GM19328 (cell line): Measurements from ENCODE around the gene TIMM10.
"Not testable (repeated sequence)": the region's sequence is repeated elsewhere in the genome, so short reads cannot be mapped to it uniquely, and the experiment has no call there.

ENCODE experiments used
- ATAC-seq: cut with Tn5 transposase; IDR thresholded peaks from one replicate; pipeline ENCODE4 v1.9.1; 2021; ENCODE audit warnings: mild to moderate bottlenecking, moderate library complexity; ENCODE audit not compliant: unreplicated experiment

The TIMM10 gene

DNA sequence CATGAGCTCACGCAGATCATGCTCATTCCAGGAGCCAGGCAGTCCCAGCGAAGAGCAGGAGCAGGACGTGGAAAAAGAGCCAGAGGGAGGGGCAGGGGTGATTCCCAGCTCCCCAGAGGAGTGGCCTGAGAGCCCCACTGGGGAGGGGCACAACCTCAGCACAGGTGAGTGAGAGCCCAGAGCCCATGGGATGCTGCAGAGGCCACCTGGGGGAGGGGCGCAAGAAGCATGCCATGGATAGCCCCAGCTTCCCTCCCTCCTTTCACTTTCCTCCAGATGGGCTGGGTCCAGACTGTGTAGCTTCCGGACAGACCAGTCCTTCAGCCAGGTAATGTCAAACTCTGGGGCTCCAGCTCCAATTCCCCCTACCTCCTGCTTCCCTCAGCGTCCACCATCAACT is 13.0 kb upstream of the TIMM10 start:
- ATAC-seq = no peak

DNA sequence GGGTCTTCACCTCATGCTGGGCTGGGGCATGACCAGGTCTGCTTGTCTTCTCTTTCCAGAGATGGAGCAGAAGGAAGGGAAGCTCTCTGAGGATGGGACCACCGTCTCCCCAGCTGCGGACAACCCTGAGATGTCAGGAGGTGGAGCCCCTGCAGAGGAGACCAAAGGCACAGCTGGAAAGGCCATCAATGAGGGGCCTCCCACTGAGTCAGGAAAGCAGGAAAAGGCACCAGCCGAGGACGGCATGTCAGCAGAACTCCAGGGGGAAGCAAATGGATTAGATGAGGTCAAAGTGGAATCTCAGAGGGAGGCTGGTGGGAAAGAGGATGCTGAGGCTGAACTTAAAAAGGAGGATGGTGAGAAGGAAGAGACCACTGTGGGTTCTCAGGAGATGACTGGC is 12.0 kb upstream of the TIMM10 start:
- no peak for ATAC-seq

DNA sequence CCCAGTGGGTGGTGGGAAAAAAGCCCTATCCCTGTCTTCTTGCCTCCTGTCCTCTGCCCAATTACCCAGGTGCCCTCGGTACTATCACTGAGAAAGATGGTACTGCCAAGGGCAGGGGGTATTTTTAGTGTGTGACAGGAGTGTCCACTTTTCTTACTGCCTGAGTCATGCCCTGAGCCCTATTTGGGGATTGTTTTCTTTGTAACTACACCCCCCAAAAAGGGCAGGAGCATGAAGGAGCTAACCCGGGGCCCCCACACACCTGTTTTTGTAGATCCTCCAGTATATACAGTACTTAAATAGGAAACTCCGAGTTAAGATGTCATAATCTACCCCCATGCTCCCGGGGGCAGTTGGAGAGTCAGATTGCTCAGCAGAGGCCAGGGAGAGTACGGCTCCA is 10.6 kb upstream of the TIMM10 start:
- no peak for ATAC-seq

DNA sequence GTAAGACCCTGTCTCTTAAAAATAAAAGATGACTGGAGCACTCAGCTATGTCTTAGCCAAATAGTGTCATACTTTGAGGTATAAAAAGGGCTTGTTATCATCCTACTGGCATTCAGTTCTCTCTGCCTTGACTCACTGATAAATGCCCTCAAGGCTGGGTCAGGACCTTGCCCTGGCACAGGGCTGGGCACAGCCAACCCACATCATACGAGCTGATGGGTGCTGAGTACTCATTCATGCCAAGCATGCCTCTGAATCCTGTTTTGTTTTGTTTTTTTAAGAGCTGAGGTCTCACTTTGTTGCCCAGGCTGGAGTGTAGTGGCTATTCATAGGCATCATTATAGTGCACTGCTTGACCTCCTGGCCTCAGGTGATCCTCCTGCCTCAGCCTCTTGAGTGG is 8.8 kb upstream of the TIMM10 start:
- ATAC-seq = no peak

DNA sequence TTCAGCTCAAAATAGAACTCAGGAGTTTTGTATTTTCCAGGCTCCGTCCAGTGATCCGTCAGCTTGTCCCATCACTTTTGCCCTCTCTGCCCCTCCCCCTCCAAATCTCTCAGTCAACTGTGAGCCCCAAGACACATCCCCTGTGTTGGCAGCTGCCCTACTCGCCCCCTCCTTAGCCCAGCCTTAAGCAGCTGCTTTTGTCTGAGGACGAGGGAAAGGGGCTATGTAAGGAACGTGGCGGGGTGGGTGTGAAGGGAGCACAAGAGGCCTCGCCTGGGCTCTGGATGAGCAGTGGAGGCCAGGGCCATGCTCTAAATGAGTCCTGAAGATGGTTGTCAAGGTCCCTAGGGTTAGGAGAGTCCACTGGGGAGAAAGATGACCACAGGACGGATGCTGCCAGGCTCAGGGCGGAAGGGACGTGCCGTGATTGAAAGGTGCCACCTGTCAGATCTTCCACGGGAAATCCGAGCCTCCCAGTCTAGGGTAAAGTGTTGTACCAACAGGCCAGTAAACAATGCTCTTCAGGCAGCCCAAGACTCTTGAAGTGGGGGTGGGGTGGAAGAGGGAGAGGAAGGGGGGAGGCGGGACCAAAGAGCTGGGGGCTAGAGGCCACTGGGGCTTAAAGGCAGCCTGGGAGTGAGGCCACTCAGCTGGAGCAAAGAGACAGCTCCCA is 6.5 kb upstream of the TIMM10 start, which contains the start of gene SMTNL1:
Gene SMTNL1, plus strand, starts transcription at position 649 of the 673 bp plus-strand sequence. CDS start 5,048 bp downstream, outside the sequence.
- ATAC-seq = no peak

DNA sequence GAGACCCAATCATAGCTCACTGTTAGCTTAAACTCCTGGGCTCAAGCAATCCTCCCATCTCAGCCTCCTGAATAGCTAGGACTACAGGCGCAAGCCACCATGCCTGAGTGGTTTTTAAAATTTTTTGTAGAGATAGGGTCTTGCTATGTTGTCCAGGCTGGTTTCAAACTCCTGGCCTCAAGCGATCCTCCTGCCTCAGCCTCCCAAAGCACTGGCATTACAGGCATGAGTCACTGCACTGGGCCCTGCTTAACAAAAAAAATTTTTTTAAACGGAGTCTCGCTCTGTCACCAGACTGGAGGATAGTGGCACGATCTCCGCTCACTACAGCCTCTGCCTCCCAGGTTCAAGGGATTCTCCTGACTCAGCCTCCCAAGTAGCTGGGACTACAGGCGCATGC is 3.9 kb upstream of the TIMM10 start:
- not testable (repeated sequence) for ATAC-seq

DNA sequence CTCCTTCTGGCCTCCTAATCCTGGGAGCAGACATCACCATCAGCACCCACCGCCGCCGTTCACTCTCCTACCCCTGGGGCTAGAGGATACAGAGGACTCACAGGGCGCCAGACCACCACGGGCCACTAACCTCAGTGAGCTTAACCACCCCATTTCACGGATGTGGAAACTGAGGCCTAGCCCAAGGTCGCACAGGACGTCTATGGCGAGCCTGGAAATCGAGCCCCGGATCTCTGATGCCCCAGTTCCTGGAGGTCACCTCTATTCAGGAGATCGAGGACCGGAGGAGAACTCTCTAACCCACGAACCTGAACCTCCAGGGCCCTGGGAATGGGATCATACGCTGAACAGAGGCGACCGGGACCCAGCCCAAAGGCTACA is 349 bp downstream of the TIMM10 start:
- peak; percentile 3 for ATAC-seq

DNA sequence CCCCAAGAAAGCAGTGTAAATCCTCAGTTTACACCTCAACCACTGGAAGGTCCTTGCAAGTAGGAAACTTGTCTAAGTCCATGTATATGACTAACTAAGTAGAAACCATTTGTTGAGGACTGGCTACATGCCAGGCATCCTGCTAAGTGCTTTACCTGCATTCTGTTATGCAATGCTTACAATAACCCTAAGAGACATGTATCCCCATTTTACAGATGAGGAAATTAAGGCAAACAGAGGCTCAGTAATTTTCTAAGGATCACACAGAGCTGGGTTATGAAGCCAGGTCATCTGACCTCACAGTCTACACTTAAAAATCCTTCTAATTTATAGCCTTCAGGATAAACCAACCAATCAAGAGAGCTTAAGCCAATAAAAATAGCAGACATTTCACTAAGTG is 1.5 kb downstream of the TIMM10 start:
- ATAC-seq = no peak

DNA sequence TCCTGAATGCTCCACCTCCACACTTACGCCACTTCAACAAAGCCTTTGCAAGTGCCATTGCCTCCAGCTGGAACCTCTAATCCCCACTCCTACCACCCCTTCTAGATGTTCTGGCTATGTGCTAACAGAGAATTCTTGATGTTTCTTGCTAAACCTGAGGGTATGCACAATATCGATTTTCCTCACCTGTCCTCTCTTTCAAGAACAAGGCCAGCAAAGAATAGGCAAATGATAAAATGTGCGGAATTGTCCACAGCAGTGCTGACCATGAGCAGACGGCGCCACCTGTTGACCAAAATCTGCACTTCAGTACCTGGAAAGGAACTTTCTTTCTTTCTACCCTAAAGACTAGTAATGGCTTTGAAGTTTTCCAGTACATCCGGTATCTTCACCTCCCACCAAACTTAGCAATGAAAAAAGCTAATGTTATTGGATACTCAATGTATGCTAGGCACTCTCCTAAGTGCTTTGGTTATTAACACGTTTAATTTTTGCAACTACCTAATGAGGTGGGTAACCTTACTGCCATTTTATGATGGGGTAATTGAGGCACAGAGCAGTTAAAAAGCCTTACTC is 3.4 kb downstream of the TIMM10 start:
- ATAC-seq = no peak

DNA sequence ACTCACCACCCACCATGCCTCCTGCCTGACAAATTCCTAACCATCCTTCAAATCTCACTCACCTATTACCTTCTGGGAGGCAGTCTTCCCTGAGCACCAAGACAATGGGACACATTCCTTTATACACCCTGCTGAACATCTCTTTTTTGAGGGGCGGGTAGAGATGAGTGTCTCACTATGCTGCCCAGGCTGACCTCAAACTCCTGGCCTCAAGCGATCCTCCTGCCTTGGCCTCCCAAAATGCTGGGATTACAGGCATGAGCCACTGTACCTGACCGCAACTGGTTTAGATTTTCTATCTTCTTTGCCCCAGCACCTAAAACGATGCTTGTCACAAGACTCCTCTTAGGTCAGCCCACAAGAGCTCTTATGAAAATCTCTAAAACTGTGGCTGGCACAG is 7.1 kb downstream of the TIMM10 start:
- no peak for ATAC-seq

DNA sequence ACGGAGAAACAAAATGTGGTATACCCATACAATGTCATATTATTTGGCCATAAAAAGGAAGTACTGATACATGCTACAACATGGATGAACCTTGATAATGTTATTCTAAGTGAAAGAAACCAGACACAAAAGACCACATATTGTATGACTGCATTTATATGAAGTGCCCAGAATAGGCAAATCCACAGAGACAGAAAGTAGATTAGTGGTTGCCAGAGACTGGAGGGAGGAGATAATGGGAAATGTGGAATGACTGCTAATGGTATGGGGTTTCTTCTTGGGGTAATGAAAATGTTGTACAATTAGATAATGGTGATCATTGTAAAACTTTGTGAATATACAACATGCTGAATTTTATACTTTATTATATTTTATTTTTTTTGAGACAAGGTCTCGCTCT is 9.4 kb downstream of the TIMM10 start:
- ATAC-seq = no peak

DNA sequence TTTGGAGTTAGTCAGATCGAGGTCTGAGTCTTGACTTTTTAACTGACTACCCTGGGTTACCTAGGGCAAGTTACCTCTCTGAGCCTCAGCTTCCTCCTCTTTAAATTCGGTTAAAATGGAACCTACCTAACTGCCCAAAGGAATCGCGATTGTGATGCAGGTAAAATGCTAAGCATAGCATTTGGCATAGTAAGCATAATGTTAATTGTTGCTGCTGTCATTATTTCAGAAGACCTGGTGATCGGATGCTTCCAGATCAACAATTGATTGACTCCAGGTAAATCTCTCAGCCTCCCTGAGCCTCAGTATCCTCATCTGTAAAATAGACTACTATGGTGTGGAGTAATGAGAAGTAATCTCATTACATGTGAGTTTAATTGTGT is 14.5 kb downstream of the TIMM10 start:
- ATAC-seq = no peak

DNA sequence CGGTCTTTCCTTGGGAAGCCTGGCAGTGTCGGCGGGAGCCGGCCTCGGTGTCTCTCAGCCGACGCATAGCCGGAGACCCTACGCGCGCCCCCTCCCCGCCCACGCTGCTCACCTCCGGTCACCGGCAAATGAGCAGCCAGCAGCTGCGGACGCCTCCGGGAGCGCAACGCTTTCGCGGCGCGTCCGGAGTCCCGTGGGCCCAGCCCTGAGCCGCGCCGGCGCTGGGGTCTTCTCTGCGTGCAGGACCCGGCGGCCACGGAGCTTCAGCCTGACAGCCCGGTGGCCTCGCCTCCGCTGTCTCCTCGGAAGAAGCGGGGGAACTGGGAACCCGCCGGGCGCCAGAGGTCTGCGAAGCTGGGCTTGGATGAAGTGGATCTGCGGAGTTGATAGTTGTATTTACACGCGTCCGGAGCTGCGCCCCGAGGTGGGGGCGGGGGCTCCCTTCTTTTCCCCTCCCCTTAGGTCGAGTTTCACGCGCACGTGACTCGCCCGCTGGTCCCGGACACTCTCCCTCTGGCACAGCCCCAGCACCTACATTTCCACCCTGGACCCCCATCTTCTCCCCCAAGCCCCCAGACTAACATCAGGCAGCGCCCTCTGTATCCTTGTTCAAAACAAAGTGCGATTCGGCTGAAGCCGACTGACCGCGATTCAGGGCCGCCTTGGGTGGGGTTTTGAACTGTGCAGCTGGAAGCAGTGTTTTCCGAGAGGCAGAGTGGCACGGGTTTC is 15.1 kb downstream of the TIMM10 start, which contains the start of gene SLC43A1:
Gene SLC43A1, minus strand, starts transcription at position 371 of the 729 bp plus-strand sequence. CDS start 1,591 bp downstream, outside the sequence.
- peak; percentile 45 for ATAC-seq

DNA sequence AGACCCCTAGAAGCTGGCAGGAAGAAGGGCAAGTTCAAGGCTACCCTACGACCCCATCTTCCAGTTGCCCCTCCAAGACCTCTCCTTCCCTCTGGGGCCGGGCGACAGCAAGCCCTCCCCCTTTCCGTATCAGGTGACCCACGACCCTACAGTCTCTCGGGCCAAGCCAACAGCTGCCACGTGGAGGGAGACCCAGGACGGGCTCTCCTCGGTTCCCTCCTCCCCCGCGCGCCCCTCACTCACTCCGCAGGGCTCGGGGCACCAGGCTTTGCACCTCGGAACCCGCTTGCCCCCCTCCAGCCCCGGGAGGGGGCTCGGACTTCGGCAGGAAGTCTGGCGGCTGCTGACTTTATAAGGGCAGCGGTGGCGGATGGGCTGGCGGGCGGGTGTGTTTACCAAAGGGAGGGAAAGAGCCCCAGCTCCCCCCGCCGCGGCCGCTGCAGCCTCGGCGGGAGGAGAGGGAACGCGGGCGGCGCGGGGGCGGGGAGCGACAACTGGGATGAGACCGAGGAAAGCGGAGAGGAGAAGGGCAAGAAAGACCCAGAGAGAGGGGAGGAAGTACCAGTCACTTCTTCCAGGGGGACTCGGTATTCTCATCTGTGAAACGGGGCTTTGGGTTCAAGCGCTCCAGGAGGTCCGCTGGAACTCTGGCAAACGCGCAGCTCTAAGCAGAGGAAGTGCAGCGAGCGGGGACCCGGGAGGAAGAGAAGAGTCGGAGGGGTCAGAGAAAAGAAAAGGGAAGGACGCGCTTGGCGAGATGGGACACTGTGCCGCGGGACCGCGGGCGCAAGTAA is 15.8 kb downstream of the TIMM10 start:
- peak; percentile 38 for ATAC-seq

DNA sequence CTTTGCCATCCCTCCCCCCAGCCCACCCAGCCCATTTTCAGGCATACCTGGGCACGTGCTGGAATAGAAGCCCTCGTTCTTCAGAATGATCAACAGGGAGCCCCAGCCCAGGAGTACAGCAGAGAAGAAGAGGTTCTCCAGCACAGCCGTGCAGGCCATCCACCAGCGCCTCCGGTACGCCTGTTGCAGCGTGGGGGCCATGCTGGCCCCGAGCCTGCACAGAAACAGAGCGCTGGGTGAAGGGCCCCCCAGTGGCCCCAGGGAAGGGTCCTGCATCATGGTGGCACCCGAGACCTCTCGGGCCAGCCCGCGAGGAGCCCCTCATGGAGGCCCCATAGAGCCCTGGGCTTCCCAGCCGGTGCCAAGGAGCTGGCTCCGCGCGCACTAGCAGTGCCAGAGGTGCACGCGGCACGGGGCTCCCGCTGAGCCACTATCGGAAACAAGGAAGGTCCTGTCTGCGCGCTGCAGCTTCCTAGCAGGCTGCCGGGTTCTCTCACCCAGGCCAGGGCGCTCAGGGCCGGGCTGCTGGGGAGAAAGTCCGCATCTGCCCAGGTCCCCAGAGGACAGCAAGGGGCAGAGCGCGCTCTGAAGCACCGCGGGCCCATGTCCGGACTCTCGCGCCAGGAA is 16.5 kb downstream of the TIMM10 start:
- peak; percentile 38 for ATAC-seq

DNA sequence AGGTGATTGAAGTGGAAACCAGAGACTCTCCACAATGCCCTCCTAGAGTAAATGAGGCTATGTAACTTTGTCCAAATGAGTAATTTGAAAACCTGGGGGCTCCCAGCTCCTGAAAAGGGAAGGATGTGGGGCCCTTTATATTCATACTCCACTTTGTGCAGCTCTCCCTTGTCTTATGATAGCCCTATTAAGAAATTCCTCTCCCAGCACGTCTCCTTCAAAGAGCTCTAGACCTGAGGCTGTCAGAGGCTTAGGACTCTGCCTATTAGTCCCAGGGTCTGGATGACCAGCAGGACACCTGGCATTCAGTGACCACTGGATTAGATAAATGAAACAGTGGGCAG is 17.1 kb downstream of the TIMM10 start:
- no peak for ATAC-seq

DNA sequence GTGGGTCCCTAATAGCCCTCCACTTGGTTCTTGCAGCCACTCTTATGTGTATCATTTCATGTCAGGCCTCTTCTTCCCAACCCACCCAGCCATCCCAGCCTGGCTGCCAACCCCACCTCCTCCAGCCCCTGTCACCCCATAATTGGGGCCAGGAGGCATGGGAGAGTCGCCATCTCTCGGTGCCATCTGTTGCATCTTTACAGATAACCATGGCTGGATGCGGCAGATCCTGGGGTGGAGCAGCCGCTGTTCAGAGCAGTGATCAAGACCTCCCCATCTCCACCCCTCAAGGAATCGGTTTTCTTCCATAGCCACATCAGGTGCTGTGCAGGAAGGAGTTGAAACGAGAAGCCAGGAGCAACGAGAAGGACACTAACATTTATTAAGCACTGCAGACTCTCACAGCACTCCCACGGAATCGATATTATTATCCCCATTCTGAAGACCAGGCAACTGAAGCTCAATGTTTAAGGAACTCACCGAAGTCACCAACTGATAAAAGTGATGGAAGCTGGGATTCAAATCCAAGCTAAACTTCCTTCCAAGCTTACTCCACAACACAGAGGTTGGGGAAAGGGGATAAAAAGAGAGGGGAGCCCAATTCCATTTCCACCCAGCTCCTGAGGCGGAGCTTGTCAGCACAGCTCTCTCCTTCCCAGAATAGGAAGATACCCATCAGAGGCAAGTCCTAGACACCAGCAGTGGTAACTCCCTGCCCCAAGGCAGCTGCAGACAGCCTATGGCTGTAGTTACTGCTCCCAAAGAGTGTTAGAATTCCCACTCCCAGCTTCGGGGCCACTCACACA is 17.7 kb downstream of the TIMM10 start:
- no peak for ATAC-seq

DNA sequence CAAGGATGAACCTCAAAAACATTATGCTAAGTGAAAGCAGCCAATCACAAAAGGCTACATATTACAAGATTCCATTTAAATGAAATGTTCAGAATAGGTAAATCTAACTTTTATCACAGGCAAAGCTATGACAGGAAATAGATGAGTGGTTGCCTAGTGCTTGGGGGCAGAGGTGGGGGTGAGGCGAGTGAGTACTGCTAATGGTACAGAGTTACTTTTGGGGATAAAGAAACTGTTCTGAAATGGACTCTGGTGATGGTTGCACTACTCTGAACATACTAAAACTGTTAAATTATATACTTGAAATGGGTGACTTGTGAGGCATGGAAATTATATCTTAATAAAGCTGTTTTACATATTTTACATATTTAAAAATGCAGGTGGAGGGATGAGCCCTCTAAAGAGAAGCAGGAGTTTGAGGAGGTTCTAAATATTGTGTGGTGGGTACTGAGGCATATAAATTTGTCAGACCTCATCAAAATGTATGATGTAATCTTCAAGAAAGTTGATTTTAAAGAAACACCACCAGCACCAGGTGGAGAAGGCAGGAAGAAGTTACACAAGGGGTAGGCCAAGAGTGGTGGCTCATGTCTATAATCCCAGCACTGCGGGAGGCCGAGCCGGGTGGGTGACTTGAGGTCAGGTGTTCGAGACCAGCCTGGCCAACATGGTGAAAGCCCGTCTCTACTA is 18.7 kb downstream of the TIMM10 start:
- ATAC-seq = no peak

DNA sequence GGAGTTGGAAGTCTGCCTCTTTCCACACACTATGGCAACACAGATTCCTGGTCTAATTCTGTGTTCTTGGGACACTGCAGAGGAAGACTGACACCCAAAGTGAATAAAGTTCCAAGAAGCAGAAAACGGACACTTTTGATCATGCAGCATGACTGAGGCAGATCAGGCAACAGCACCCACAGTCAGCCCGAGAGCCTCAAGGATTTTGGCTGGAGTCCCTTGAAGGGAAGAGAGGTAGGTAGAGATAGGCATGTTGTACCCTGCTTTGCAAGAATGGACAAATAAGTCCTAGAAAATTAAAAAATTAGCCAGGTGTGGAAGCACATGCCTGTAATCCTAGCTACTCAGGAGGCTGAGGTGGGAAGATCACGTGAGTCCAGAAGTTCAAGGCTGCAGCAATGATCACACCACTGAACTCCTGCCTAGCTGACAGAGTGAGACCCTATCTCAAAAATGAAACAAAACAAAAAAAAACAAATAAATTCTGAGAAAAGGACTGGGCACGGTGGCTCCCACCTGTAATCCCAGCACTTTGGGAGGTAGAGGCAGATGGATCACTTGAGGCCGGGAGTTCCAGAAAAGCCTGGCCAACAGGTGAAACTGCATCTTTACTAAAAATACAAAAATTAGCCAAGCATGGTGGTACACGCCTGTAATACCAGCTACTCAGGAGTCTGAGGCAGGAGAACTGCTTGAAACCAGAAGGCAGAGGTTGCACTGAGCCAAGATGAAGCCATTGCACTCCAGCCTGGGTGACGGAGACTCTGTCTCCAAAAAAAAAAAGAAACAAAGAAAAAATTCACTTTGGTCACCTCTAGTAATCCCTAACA is 22.0 kb downstream of the TIMM10 start:
- no peak for ATAC-seq
